GM23248 (cell line): ENCODE data around the gene CRACDL.

Source experiments
- EZH2 ChIP-seq: fragments of 200-600 bp; sonication (generic); IDR thresholded peaks from 2 replicates; pipeline ENCODE4 v1.6.1; 2018; ENCODE audit warnings: antibody characterized with exemption, mild to moderate bottlenecking; ENCODE audit not compliant: insufficient read depth, poor library complexity, severe bottlenecking
- EZH2phosphoT487 ChIP-seq: fragments of 200-600 bp; sonication (generic); IDR thresholded peaks from 2 replicates; pipeline ENCODE4 v1.6.1; 2018; ENCODE audit warnings: antibody characterized with exemption, moderate library complexity, mild to moderate bottlenecking, low read depth; ENCODE audit not compliant: insufficient read depth

GRCh38 chr2:98852932-98853331, 83.1 kb downstream of the CRACDL start:
- TF ChIP-seq EZH2 (no peak), EZH2phosphoT487 (no peak)
